NCI-H345 treated with DMSO at 0.1 percent for 48 hours (cell line): Measurements from ENCODE around the gene LTBP2.

ENCODE experiments used
- DNase-seq: peaks from one replicate; lab custom pipeline; 2025; ENCODE audit not compliant: unreplicated experiment; lab: John Stamatoyannopoulos, UW

The LTBP2 gene

GRCh38 chr14:74614508-74615495 lies 2.8 kb upstream of the LTBP2 start:
- no peak for DNase-seq

- no peak for DNase-seq
Measured at GRCh38 chr14:74613211-74613914, 1.3 kb upstream of the LTBP2 start.

- DNase-seq = peak; percentile 37
Measured at GRCh38 chr14:74612350-74613021, 449 bp upstream of the LTBP2 start.

DNA sequence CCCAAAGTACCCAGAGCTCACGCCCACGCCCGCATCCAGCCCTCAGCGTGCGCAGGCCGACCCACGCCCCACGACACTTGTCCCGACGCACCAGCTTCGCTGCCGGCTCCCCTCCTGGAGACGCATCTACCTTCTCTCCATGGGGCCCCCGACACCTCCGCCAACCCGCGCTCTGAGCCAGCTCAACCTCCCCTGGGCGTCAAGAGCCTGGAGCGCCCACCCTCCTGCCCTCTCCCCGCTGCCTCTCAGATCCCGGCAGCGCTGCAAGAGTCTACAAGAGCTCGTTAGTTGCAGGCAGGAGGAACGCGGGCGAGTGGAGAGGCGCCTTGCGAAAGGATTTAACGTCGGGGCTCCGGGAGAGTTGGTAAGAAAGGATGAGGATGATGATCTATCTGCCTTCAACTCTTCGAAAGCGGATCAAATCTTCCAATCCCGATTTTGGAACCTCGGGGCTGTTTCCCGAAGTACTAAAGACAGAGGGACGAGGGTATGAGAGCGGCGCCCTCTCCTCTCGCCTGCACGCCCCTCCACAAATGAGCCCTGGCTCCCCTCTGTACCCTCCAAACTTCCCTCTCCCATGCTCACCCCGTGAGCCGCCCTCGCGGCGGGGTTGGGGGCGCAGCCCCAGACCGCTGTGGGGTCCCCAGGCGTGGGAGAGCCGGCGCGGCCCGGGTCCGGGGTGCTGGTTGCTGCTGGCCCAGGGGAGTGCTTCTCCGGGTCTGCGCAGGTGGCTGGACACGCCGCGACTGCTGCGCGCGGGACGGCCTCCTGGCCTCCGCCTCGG lies 979 bp downstream of the LTBP2 start:
- DNase-seq = no peak

GRCh38 chr14:74610199-74610865 lies 1.7 kb downstream of the LTBP2 start:
- no peak for DNase-seq

DNA sequence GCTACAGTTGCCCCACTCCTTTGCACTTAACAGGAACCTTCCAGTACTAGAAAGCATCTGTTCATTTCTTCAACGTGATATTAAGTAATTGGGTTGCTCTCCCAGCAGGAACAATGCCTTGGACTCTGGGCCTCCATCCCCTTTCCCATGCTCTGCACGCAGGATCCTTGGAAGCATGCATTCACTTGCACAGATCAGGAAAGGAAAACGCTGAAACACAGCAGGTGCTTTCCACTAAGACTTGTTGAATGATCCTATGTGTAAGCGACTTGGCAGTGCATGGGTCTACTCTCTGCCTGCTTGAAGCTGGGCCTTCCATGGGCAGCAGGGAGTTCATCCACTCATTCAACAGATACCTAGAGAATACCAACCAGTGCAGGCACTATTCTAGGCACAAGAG lies 2.3 kb downstream of the LTBP2 start:
- DNase-seq = peak; percentile 30

DNA sequence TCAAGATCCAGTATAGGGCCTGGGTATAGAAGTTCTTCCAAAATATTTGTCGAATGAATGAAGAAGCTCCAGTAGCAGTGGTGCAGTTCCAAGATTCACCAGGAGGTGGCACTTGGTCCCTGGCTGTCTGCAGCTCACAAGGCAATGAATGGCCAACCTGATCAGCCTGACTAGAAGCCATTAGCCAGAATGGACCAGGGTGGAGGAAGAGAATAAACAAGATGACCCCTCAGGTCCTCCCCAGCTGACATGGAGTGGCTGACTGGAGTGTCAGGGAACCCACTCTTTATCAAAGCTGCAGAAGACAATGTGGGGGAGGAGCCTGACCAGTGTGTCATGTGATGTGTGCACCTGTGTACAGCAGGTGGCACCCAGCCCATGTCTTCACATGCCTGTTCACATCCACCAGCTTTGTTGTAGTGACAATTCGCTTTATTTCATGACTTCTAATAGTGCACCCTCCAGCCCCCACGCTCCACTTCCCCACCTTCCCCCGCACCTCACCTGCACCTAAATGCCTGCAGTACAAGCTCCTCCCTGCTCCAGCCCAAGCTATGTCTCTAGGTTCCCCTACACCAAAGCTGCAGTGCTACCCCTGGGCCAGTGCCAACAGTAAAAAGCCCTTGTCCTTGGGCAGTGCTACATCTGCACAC lies 3.0 kb downstream of the LTBP2 start:
- DNase-seq = peak; percentile 93

DNA sequence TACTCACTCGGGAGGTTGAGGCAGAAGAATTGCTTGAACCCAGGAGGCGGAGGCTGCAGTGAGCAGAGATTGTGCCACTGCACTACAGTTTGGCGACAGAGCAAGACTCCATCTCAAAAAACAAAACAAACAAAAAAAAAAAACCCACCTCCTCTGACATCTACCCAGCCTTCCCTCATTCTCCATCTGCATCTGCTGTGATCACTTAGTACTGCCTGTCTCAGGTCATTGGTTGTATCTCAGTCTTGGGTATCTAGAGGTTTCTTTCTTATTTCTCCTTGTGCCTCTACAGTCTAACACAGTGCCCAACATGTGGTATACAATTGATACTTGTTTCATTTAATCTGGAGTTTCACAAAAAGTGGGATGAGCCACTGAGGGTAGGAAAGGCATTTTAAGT lies 5.3 kb downstream of the LTBP2 start:
- DNase-seq = no peak

GRCh38 chr14:74605531-74606223 lies 6.4 kb downstream of the LTBP2 start:
- no peak for DNase-seq

GRCh38 chr14:74604911-74605310 lies 7.1 kb downstream of the LTBP2 start:
- DNase-seq = no peak

GRCh38 chr14:74604157-74604556 lies 7.9 kb downstream of the LTBP2 start:
- no peak for DNase-seq

DNA sequence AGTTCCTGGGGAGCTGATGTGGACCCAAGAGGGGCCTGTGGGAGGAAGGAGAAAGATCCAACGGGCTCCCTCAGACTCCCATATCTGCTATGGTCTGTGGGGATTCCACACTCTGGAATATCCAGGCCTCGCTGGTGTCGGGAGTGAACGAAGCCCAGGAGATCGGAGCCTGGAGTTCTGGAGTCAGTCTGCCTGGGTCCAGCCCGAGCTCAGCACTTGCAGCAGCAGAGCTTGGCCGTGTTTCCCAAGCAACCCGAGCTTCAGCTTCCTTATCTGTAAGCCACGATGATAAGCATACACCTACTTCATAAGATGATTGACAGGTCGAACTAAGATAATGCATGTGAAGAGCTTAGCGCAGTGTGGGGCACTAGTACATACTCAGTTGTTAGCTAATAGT lies 10.1 kb downstream of the LTBP2 start:
- no peak for DNase-seq

GRCh38 chr14:74599946-74600345 lies 12.1 kb downstream of the LTBP2 start:
- no peak for DNase-seq

GRCh38 chr14:74599321-74599761 lies 12.7 kb downstream of the LTBP2 start:
- DNase-seq = no peak

GRCh38 chr14:74596741-74597450 lies 15.1 kb downstream of the LTBP2 start:
- DNase-seq = no peak

GRCh38 chr14:74595006-74595735 lies 16.9 kb downstream of the LTBP2 start:
- no peak for DNase-seq

GRCh38 chr14:74594606-74595005 lies 17.4 kb downstream of the LTBP2 start:
- DNase-seq = no peak

DNA sequence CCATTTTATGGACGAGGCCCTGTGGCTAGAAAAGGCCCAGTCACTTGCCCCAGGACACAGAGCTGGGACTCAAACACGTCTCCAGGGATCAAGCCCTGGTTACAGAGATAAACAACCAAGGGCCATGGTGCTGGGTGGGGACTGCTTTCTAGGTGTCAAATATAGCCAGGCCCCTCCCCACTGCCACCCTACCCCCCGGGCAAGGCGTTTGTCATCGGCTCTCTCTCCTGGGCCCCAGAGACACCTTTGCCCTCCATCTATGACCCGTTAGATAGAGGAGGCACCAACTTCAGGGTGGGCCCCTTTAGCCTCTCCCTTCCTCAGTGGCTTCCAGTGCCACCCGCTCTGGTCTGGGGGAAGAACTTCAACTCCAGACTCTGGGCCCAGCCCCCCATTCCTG lies 18.0 kb downstream of the LTBP2 start:
- DNase-seq = no peak
